Transverse colon (tissue), 4 donors: ENCODE results near the gene PKIB. TPM values are rescaled to one million over a fixed set of nuclear protein-coding genes. Genes with fewer than 3 reads are reported as not detected.
"Not testable (repeated sequence)": the region's sequence is repeated elsewhere in the genome, so short reads cannot be mapped to it uniquely, and the experiment has no call there.

Source experiments
- DNase-seq: peaks from one replicate; pipeline ENCODE4 v3.0.0-alpha.2; 2019
- H3K27ac ChIP-seq, 4 donors: fragments of 200-600 bp; sonication (generic); 2 replicates each; pipeline ENCODE4 v1.5.1; 2016 to 2018; ENCODE audit warnings: inconsistent platforms in 4 of 4
- H3K27me3 ChIP-seq: fragments of 200-600 bp; sonication (generic); 2 replicates; pipeline ENCODE4 v1.5.1; 2017; ENCODE audit warnings: inconsistent platforms
- H3K36me3 ChIP-seq, 4 donors: fragments of 200-600 bp; sonication (generic); 2 replicates each; pipeline ENCODE4 v1.5.1; 2017 to 2019; ENCODE audit warnings: inconsistent platforms in 4 of 4
- H3K4me1 ChIP-seq, 4 donors: fragments of 200-600 bp; sonication (generic); 2 replicates each; pipeline ENCODE4 v1.5.1; 2017 to 2020; ENCODE audit warnings: inconsistent platforms in 4 of 4
- H3K4me3 ChIP-seq, 4 donors: fragments of 200-600 bp; sonication (generic); 1 replicate in 1 of 4; 2 replicates in 3 of 4; pipeline versions ENCODE4 v1.5.1 to v1.6.1; 2017 to 2019; ENCODE audit warnings: inconsistent platforms in 4 of 4
- H3K9me3 ChIP-seq, 2 donors: fragments of 200-600 bp; sonication (generic); 2 replicates each; pipeline ENCODE4 v1.5.1; 2017 to 2019; ENCODE audit warnings: inconsistent platforms in 2 of 2
- CTCF ChIP-seq, 5 experiments: fragments of 200-600 bp in 3 of 5; fragments of 450-650 bp in 2 of 5; sonication (generic) in 3 of 5; IDR thresholded peaks; 1 replicate in 2 of 5; 2 replicates in 3 of 5; pipeline ENCODE4 v1.5.1; 2016 to 2017; ENCODE audit warnings: antibody characterized with exemption in 5 of 5, inconsistent platforms in 3 of 5, mild to moderate bottlenecking in 2 of 5, moderate library complexity in 1 of 5
- EP300 ChIP-seq: sonication (generic); formaldehyde crosslinking; IDR thresholded peaks from one replicate; pipeline ENCODE4 v1.6.1; 2017; ENCODE audit warnings: antibody characterized with exemption, low read depth
- POLR2A ChIP-seq: fragments of 450-650 bp; IDR thresholded peaks from one replicate; pipeline ENCODE4 v1.6.1; 2016; ENCODE audit warnings: antibody characterized with exemption, mild to moderate bottlenecking, moderate library complexity
- POLR2AphosphoS5 ChIP-seq, 3 donors: sonication (generic); formaldehyde crosslinking; IDR thresholded peaks; one replicate each; pipeline ENCODE4 v1.6.1; 2016; ENCODE audit warnings: antibody characterized with exemption in 3 of 3
- WGBS, 2 donors: methylation state at CpG; one replicate each; pipeline ENCODE4 v1.1.5; 2018; ENCODE audit warnings: low coverage in 1 of 2; 5-methylcytosine and 5-hydroxymethylcytosine counted together
- in situ Hi-C, 4 donors: fragments of 200-750 bp; cut with MboI; loops; one replicate each; pipeline versions ENCODE4 v1.15.0 to v1.15.1; 2017; ENCODE audit warnings: low sequenced_read_pairs in 3 of 4, low pct_ligation_motif_present in 1 of 4, low pct_unique_long_range_greater_than_20kb in 1 of 4
- intact Hi-C: fragments of 100-400 bp; cut with DNase I; formaldehyde crosslinking; loops from one replicate; pipeline ENCODE4 v1.15.1; 2023; ENCODE audit warnings: low total_unique reads
- total RNA-seq, 4 donors: library from RNA; depleted of rRNA; stranded (reverse); fragments of >200 nt; gene quantifications; one replicate each; pipeline ENCODE4 v1.1.0, GENCODE V29; 2016

Gene PKIB
- total RNA-seq, 4 donors from 2014 or later, result 45.2 to 163 (median 96.1) TPM

GRCh38 chr6:122736616-122737015 is 126.4 kb downstream of the PKIB start:
- in situ Hi-C loops, result loop anchor here (10.0 to 25.0 kb wide), 2 partner anchors 98 to 576 kb away; no protein-coding TSS in a partner anchor
- no peak for TF ChIP-seq POLR2AphosphoS5 (IDR thresholded peaks at IDR 0.05)
- no peak for TF ChIP-seq CTCF (IDR thresholded peaks at IDR 0.05)
- TF ChIP-seq POLR2A, result no peak
- no peak for TF ChIP-seq EP300
- no peaks in the 10 kb centered on the region for H3K9me3 ChIP-seq
- intact Hi-C loops, result no loop called here
- no peak for DNase-seq
- 29 to 41% methylated on average over 3 of the region's 3 CpGs for whole genome bisulfite sequencing, 2 donors
- H3K27me3 ChIP-seq, result no peaks in the 10 kb centered on the region
- H3K4me3 ChIP-seq, result no peak overlapping the region
- H3K36me3 ChIP-seq, result no peaks in the 10 kb centered on the region
- no peaks in the 10 kb centered on the region for H3K4me1 ChIP-seq
- H3K27ac ChIP-seq, result no peak overlapping the region

GRCh38 chr6:122740091-122740490 is 129.9 kb downstream of the PKIB start:
- H3K27me3 ChIP-seq, result no peaks in the 10 kb centered on the region
- H3K9me3 ChIP-seq, result no peaks in the 10 kb centered on the region
- H3K36me3 ChIP-seq, result no peaks in the 10 kb centered on the region
- in situ Hi-C loops, result loop anchor here (5.0 to 25.0 kb wide), 3 partner anchors 95 to 572 kb away; no protein-coding TSS in a partner anchor
- WGBS, 2 donors, result 90 to 97% methylated on average over 2 of the region's 2 CpGs
- TF ChIP-seq POLR2A (no peak), EP300 (no peak), POLR2AphosphoS5 (IDR thresholded peaks at IDR 0.05) (no peak), CTCF (IDR thresholded peaks at IDR 0.05) (no peak)
- H3K4me1 ChIP-seq, result no peaks in the 10 kb centered on the region
- no peak for DNase-seq
- H3K4me3 ChIP-seq, result no peak overlapping the region
- no peak overlapping the region for H3K27ac ChIP-seq
- intact Hi-C loops, result no loop called here

GRCh38 chr6:122740936-122741335 is 130.7 kb downstream of the PKIB start:
- H3K4me3 ChIP-seq, result no peak overlapping the region
- H3K9me3 ChIP-seq, result no peaks in the 10 kb centered on the region

GRCh38 chr6:122744247-122744646 is 134.0 kb downstream of the PKIB start:
- H3K27ac ChIP-seq, H3K36me3 ChIP-seq, intact Hi-C loops, H3K4me3 ChIP-seq, H3K27me3 ChIP-seq, DNase-seq, H3K9me3 ChIP-seq, H3K4me1 ChIP-seq: not testable (repeated sequence)
- peak; percentile 16 to 49 (median 30) for TF ChIP-seq CTCF (IDR thresholded peaks at IDR 0.05)
- in situ Hi-C loops, result loop anchor here (5.0 to 25.0 kb wide), 3 partner anchors 91 to 568 kb away; no protein-coding TSS in a partner anchor
- WGBS, 2 donors, result 37 to 64% methylated on average over 4 to 8 of the region's 8 CpGs

More at GRCh38 chr6:122740936-122741335, 130.7 kb downstream of the PKIB start:
- Histone ChIP-seq H3K36me3 (no peaks in the 10 kb centered on the region), H3K27ac (no peak overlapping the region), H3K4me1 (no peaks in the 10 kb centered on the region), H3K27me3 (no peaks in the 10 kb centered on the region)
- TF ChIP-seq EP300 (no peak), POLR2AphosphoS5 (IDR thresholded peaks at IDR 0.05) (no peak), POLR2A (no peak), CTCF (IDR thresholded peaks at IDR 0.05) (no peak)
- 93% methylated on average over 2 of the region's 2 CpGs; no CpG with 5 or more reads in 1 of the 2 donors for WGBS, 2 donors
- in situ Hi-C loops (loop anchor here (5.0 to 25.0 kb wide), 3 partner anchors 94 to 571 kb away; no protein-coding TSS in a partner anchor), intact Hi-C loops (no loop called here)
- no peak for DNase-seq

GRCh38 chr6:122744856-122745255 is 134.7 kb downstream of the PKIB start:
- H3K9me3 ChIP-seq, H3K4me3 ChIP-seq, DNase-seq, intact Hi-C loops, H3K4me1 ChIP-seq, H3K36me3 ChIP-seq, H3K27me3 ChIP-seq, H3K27ac ChIP-seq: not testable (repeated sequence)
- in situ Hi-C loops, result loop anchor here (5.0 to 25.0 kb wide), 3 partner anchors 90 to 567 kb away; no protein-coding TSS in a partner anchor
- 86% methylated on average over 3 of the region's 3 CpGs; no CpG with 5 or more reads in 1 of the 2 donors for WGBS, 2 donors
